Measurements from ENCODE around the gene MSRB2.

MSRB2 gene

DNA sequence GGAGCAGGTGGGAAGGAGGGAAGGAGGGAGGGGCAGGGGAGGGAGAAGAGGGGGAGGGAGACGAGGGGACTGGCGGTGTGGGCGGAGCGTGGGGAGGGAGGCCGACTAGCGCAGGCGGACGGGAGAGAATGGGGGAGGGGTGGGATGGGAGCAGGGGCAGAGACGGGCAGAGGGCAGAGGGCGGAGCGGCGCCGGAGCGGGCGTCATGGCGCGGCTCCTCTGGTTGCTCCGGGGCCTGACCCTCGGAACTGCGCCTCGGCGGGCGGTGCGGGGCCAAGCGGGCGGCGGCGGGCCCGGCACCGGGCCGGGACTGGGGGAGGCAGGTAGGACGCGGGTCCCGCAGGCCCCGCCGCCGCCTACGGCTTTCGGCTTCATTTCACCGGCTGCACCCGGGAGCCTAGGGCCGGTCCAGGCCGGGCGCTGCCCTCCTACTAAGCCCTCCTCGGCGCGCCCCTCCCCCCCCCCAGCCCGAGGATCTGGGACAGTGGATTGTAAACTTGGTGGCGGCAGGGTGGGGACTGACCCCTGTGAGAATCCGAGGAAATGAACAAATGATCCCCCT, at the start of gene MSRB2:
Gene MSRB2, plus strand, starts transcription at position 176 of the 562 bp plus-strand sequence. Its CDS starts 30 bp downstream, at position 206.
- Histone ChIP-seq H3K36me3 (ENCODE audit: insufficient read depth, low read depth, low read length) (no peaks in the 10 kb centered on the region), H3K27me3 (ENCODE audit: insufficient read depth, low read length) (no peaks in the 10 kb centered on the region), H3K4me1 (ENCODE audit: insufficient read depth, low read length) (peaks cover 15% of the 10 kb centered on the region; the same call in 1 of the 2 replicates), H3K27ac (ENCODE audit: low read length) (peak within 1 kb of the TSS; percentile 40), H3K4me3 (ENCODE audit: low read length) (peak within 1 kb of the TSS; percentile 81), H3K9me3 (ENCODE audit: insufficient read depth, low read depth, low read length) (peaks cover 5% of the 10 kb centered on the region), H3K9ac (ENCODE audit: low read depth, low read length) (peak within 1 kb of the TSS; percentile 84; the same call in 1 of the 2 replicates)

DNA sequence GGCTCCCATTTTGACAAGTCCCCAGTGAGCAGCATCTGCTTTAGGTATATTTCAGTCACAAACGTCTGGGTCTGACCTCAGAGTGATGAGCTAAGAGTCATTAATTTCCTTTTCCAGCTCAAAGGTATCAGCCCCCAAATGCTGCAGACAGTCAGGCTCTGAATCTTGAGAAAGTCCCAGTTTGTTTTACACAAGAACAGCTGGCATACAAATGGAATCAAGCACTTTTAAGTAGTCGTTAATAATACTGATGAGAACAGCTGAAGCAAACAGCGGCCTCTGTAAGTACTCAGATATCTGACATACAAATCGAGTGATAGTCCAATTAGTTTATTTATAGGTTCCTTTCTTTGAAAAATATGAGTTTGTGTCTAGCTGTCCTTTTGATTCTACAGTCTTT, 49.4 kb upstream of the MSRB2 start:
- Histone ChIP-seq H3K4me3 (ENCODE audit: low read length) (no peak overlapping the region), H3K9me3 (ENCODE audit: insufficient read depth, low read depth, low read length) (no peaks in the 10 kb centered on the region), H3K4me1 (ENCODE audit: insufficient read depth, low read length) (no peaks in the 10 kb centered on the region), H3K9ac (ENCODE audit: low read depth, low read length) (no peak overlapping the region), H3K27ac (ENCODE audit: low read length) (no peak overlapping the region), H3K27me3 (ENCODE audit: insufficient read depth, low read length) (no peaks in the 10 kb centered on the region), H3K36me3 (ENCODE audit: insufficient read depth, low read depth, low read length) (no peaks in the 10 kb centered on the region)

DNA sequence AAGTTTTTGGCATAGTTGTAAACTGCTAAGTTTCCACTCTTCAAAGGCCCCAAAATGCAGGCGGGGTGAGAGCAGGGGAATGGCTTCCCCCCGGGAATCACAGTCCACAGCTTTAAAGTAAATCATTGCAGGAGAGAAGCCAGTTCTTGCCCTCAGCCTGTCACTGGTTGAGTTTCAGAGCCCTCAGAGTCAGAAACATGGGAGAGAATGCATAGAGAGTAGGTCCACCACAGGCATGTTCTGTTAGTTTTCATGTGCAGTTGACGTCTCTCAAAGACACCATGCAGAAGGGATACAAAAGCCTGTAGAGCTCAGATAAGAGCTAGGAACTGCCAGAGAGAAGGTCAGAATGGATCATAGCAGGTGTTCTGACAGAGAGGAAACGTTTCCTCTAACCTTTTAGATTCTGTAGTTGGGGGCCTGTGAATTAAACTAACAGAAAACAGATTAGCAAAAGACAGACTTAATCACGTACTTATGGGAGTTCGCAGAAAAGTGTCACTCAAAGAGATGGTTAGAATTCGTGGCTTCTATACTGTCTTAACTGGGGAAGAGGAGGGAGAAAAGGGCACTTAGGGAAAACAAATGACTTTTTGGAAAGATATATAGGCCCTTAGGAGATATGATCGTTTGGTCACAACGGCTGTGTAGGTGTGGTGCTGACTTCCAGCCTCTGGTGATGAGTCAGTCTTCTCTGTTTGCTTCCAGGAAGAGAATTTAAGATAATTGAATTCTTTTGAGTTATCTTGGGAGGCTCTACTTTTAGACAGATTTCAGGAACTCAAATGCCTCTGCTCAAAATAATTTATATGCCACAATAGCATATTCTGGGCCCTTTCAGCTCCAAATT, 48.0 kb upstream of the MSRB2 start:
- Histone ChIP-seq H3K9me3 (ENCODE audit: insufficient read depth, low read depth, low read length) (no peaks in the 10 kb centered on the region), H3K4me1 (ENCODE audit: insufficient read depth, low read length) (no peaks in the 10 kb centered on the region), H3K27ac (ENCODE audit: low read length) (no peak overlapping the region), H3K27me3 (ENCODE audit: insufficient read depth, low read length) (no peaks in the 10 kb centered on the region), H3K4me3 (ENCODE audit: low read length) (no peak overlapping the region), H3K9ac (ENCODE audit: low read depth, low read length) (no peak overlapping the region), H3K36me3 (ENCODE audit: insufficient read depth, low read depth, low read length) (no peaks in the 10 kb centered on the region)

DNA sequence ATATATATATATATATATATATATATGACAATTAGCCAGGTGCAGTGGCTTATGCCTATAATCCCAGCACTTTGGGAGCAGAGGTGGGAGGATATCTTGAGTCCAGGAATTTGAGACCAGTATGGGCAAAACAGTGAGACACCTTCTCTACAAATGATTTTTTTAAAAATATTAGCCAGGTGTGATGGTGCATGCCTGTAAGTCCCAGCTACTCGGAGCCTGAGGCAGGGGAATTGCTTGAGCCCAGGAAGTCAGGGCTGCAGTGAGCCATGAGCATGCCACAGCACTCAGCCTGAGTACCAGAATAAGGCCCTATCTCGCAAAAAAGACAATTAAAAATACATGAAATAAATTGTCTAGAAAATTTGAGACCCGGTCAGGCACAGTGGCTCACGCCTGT, 47.2 kb upstream of the MSRB2 start:
- no peak overlapping the region for H3K9ac ChIP-seq (ENCODE audit: low read depth, low read length)
- H3K27ac ChIP-seq (ENCODE audit: low read length), result no peak overlapping the region

DNA sequence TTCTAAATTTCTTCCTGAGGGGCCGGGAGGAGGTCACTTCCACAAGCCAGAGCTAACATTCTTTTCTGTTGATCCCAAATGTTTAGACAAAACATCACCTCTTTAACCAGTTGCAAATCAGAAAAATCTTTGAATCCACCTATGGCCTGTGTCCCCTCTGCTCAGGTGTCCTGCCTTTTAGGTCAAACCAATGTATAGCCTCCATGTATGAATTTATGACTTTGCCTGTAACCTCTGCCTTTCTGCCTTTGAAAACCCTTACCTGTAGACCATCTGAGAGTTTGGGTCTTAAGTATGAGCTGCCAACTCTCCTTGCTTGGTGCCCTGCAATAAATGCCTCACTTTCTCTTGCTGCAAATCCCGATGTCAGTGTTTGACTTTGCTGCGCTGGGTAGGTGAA, 44.1 kb upstream of the MSRB2 start:
- Histone ChIP-seq H3K9me3 (ENCODE audit: insufficient read depth, low read depth, low read length) (no peaks in the 10 kb centered on the region), H3K27me3 (ENCODE audit: insufficient read depth, low read length) (no peaks in the 10 kb centered on the region), H3K9ac (ENCODE audit: low read depth, low read length) (no peak overlapping the region), H3K4me1 (ENCODE audit: insufficient read depth, low read length) (peaks cover 23% of the 10 kb centered on the region; the same call in 1 of the 2 replicates), H3K27ac (ENCODE audit: low read length) (no peak overlapping the region), H3K4me3 (ENCODE audit: low read length) (no peak overlapping the region), H3K36me3 (ENCODE audit: insufficient read depth, low read depth, low read length) (no peaks in the 10 kb centered on the region)

More for the DNA sequence above, 47.2 kb upstream of the MSRB2 start:
- no peaks in the 10 kb centered on the region for H3K27me3 ChIP-seq (ENCODE audit: insufficient read depth, low read length)
- H3K4me3 ChIP-seq (ENCODE audit: low read length), result no peak overlapping the region
- no peaks in the 10 kb centered on the region for H3K9me3 ChIP-seq (ENCODE audit: insufficient read depth, low read depth, low read length)
- H3K36me3 ChIP-seq (ENCODE audit: insufficient read depth, low read depth, low read length), result no peaks in the 10 kb centered on the region
- H3K4me1 ChIP-seq (ENCODE audit: insufficient read depth, low read length), result no peaks in the 10 kb centered on the region

DNA sequence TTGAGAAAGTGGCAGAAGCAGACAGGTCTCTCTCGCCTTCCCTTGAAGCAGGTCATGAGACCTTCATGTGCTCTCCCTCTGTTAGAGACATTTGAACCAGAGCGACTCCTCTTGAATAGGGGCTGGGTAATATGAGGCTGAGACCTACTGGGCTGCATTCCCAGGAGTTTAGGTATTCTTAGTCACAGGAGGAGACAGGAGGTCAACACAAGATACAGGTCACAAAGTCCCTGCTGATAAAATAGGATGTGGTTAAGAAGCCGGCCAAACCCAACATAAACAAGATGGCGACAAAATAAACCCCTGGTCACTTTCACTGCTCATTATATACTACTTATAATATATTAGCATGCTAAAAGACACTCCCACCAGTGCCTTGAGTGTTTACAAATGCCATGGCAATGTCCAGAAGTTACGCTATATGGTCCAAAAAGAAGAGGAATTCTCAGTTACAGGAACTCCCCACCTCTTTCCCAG, 43.5 kb upstream of the MSRB2 start:
- Histone ChIP-seq H3K27me3 (ENCODE audit: insufficient read depth, low read length) (no peaks in the 10 kb centered on the region), H3K9me3 (ENCODE audit: insufficient read depth, low read depth, low read length) (no peaks in the 10 kb centered on the region), H3K4me1 (ENCODE audit: insufficient read depth, low read length) (peaks cover 24% of the 10 kb centered on the region; the same call in 1 of the 2 replicates), H3K27ac (ENCODE audit: low read length) (no peak overlapping the region), H3K9ac (ENCODE audit: low read depth, low read length) (no peak overlapping the region), H3K4me3 (ENCODE audit: low read length) (no peak overlapping the region), H3K36me3 (ENCODE audit: insufficient read depth, low read depth, low read length) (no peaks in the 10 kb centered on the region)

DNA sequence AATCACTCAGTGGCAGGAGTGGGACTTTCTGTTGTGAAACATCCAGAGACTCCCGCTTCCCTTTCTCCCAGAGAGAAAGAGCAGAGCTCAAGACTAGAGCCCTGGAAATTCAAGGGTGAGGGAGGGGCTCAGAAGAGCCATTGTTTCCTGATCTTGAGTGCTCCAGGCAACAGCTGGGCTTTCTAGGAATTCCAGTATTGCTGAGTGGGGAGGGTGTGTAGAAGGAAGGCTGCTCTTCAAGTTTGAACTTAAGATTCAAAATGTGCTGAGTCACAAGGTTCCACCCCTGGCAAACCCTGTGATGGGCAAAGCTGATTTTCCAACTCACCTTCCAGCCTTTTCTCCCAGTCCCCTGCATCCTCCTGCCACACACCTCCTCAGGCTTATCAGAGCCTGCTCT, 42.3 kb upstream of the MSRB2 start:
- Histone ChIP-seq H3K36me3 (ENCODE audit: insufficient read depth, low read depth, low read length) (no peaks in the 10 kb centered on the region), H3K27me3 (ENCODE audit: insufficient read depth, low read length) (no peaks in the 10 kb centered on the region), H3K4me1 (ENCODE audit: insufficient read depth, low read length) (peaks cover 24% of the 10 kb centered on the region; the same call in 1 of the 2 replicates), H3K4me3 (ENCODE audit: low read length) (no peak overlapping the region), H3K27ac (ENCODE audit: low read length) (no peak overlapping the region), H3K9ac (ENCODE audit: low read depth, low read length) (no peak overlapping the region), H3K9me3 (ENCODE audit: insufficient read depth, low read depth, low read length) (no peaks in the 10 kb centered on the region)

DNA sequence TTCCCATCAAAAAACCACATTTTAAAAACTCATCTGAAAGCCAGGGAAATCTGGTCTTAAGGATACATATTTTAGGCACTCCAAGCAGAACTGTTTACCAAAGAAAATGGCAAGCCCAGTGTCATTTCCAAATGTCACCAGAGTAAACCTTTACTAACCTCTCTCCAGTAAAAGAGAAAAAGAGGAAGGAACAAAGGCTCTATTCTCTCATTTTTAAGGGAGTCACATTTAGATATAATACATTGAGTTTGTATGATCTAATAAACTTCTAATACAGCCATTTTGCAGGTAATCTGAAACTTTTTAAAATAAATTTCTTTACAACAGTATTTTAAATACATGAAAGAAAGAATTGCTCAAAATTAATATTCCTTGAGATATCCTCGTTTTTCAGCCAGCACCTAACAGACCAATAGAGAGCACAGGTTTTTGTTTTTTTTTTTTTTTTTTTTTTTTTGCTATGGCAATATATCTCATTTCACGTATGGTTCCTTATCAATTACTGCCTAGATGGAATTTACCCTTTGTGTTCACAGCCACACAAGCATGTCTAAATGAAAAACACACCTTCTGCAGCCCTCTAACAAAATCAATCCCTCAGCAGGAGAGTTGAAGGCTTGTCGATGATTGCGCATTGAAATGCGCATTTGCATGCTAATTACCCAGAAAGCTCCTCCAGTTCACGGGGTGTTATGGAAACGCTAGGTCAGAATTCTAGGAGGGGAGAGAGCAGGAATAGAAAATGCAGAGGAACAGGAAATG, 39.8 kb upstream of the MSRB2 start:
- peak overlapping the region; percentile 76 for H3K9ac ChIP-seq (ENCODE audit: low read depth, low read length)
- H3K4me1 ChIP-seq (ENCODE audit: insufficient read depth, low read length), result peaks cover 36% of the 10 kb centered on the region; the same call in 1 of the 2 replicates
- H3K27me3 ChIP-seq (ENCODE audit: insufficient read depth, low read length), result no peaks in the 10 kb centered on the region
- H3K4me3 ChIP-seq (ENCODE audit: low read length), result peak overlapping the region; percentile 31
- H3K36me3 ChIP-seq (ENCODE audit: insufficient read depth, low read depth, low read length), result no peaks in the 10 kb centered on the region
- peak overlapping the region; percentile 46 for H3K27ac ChIP-seq (ENCODE audit: low read length)
- no peaks in the 10 kb centered on the region; the same call in 1 of the 2 replicates for H3K9me3 ChIP-seq (ENCODE audit: insufficient read depth, low read depth, low read length)

DNA sequence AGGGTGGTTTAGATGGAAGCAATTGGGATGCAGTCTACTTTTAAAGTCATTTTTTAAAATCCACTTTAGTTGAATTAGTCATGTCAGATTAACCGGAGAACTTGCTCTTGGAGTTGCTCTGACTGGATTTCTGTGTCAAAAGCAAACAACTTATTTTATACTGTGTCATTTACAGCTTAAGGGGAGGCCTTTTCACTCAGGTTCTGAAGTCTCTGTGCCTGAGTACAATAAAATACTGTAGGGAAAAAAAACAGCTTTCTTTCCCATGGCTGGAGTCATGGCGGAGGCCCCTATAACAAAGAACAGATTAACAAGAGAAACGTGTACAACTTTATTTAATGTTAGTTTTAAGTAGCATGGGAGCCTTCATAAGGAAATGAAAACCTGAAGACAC, 39.2 kb upstream of the MSRB2 start:
- Histone ChIP-seq H3K36me3 (ENCODE audit: insufficient read depth, low read depth, low read length) (no peaks in the 10 kb centered on the region), H3K9me3 (ENCODE audit: insufficient read depth, low read depth, low read length) (no peaks in the 10 kb centered on the region; the same call in 1 of the 2 replicates), H3K27ac (ENCODE audit: low read length) (peak overlapping the region; percentile 46), H3K9ac (ENCODE audit: low read depth, low read length) (peak overlapping the region; percentile 76; the same call in 1 of the 2 replicates), H3K27me3 (ENCODE audit: insufficient read depth, low read length) (no peaks in the 10 kb centered on the region), H3K4me3 (ENCODE audit: low read length) (peak overlapping the region; percentile 31), H3K4me1 (ENCODE audit: insufficient read depth, low read length) (peaks cover 42% of the 10 kb centered on the region; the same call in 1 of the 2 replicates)

DNA sequence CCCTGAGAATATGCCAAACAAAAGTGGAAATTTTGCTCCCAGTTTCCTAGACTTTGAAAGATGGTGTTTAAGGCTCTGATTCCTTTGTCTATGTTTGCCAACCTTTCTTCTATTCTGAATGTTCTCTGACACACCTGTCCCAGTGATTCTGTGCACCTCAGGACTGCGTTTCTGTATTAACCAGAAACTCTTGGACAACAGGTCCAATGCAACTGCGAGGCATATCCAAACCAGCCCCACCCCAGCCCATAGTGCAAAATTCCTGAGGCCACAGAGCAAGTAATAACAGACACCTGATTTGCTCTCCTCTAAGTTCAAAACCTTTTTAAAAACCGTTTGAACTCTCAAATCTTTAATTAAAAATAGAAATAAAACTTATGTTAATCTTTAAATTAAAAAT, 37.0 kb upstream of the MSRB2 start:
- no peaks in the 10 kb centered on the region for H3K27me3 ChIP-seq (ENCODE audit: insufficient read depth, low read length)
- no peak overlapping the region for H3K4me3 ChIP-seq (ENCODE audit: low read length)
- no peaks in the 10 kb centered on the region for H3K36me3 ChIP-seq (ENCODE audit: insufficient read depth, low read depth, low read length)
- no peak overlapping the region for H3K27ac ChIP-seq (ENCODE audit: low read length)
- peaks cover 53% of the 10 kb centered on the region for H3K4me1 ChIP-seq (ENCODE audit: insufficient read depth, low read length)
- H3K9me3 ChIP-seq (ENCODE audit: insufficient read depth, low read depth, low read length), result no peaks in the 10 kb centered on the region; the same call in 1 of the 2 replicates
- H3K9ac ChIP-seq (ENCODE audit: low read depth, low read length), result no peak overlapping the region

DNA sequence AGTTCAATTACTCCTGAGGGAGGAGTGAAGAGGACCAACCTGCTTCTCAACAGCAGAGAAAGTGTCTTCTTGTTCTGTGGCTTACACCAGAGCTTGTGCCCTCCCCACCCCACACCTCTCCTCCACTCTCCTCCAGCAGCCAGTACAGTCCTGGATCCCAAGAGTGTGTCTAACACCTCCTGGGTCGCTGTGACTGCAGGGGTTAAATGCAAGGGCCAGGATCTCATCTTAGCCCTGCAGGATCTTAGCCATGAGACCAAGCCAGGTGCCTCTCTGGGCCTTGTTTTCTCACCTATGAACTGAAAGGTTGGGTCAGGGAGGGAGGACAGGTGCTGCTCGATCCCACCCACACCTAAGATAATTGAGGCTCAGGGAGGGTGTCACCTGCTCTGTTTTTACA, 34.5 kb upstream of the MSRB2 start:
- Histone ChIP-seq H3K9ac (ENCODE audit: low read depth, low read length) (no peak overlapping the region), H3K9me3 (ENCODE audit: insufficient read depth, low read depth, low read length) (no peaks in the 10 kb centered on the region; the same call in 1 of the 2 replicates), H3K36me3 (ENCODE audit: insufficient read depth, low read depth, low read length) (no peaks in the 10 kb centered on the region), H3K27me3 (ENCODE audit: insufficient read depth, low read length) (no peaks in the 10 kb centered on the region), H3K4me3 (ENCODE audit: low read length) (no peak overlapping the region), H3K27ac (ENCODE audit: low read length) (no peak overlapping the region), H3K4me1 (ENCODE audit: insufficient read depth, low read length) (peaks cover 40% of the 10 kb centered on the region)

All from iPS-20b (cell line).